ENCODE data around the gene SDCBP2.

The SDCBP2 gene

DNA sequence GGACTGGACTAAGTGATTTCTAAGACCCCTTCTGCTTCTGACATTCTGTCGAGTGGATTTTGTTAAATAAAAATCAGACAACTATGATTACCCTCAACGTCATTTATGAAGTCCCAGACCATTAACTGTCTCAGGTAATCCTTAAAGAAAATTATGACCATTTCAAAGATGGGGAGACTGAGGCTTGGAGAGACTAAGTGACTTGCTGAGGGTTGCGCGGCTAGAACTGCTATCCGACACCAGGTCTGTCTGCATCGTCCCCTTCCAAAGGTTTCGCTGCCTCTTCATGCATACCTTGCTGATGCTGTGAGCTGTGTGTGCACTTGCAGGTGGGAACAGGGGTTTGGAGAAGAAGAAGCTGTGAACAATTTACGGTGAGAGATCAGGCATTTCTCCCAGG lies 59.7 kb downstream of the SDCBP2 start:
- DNase-seq, result no peak

DNA sequence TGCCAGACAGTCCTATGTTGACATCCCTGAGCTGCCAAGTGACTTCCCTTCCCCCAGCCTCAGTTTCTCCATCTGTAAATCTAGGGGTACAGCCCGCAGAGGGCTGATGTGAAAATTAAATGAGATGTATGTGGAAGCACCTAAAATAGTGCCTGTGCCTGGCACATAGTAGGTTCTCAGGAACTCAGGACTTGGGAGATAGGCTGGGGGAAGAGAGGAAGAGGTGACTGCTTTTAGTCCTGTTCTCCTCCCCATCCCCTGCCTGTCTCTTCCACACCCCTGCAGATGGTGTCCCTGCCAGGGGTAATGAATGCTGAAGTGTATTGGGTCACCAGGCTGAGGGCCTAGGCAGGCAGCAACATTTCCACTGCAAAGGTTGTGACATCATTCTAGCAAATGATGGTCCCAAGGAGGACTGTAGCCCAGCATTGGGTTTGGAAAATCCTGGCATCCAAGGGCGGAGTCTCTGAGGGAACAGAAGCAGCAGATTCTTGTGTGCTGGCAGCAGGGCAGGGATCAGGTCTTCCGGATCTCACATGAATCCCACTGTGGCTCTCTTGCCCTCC lies 61.0 kb downstream of the SDCBP2 start:
- no peak for DNase-seq

GRCh38 chr20:1267161-1267560 lies 61.8 kb downstream of the SDCBP2 start:
- DNase-seq, result no peak

- DNase-seq, result peak; percentile 73
These were observed 62.6 kb downstream of the SDCBP2 start, which contains the start of gene SNPH for GRCh38 chr20:1266167-1266973. TSS of gene SNPH (plus strand) at chr20:1266294. CDS start at chr20:1296240, 29,946 bp downstream.

DNA sequence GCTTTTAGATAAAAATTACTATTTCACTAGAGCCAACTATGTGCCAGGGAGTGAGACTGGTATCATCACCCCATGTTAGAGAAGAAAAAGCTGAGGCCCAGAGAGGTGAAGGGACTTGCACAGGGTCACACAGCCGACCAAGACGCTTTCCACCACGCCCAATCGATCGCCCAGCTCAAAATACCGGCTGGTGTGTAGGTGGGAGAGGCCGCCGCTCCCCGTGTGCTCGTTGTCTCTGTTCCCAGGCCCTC lies 63.1 kb downstream of the SDCBP2 start:
- no peak for DNase-seq

GRCh38 chr20:1265226-1265915 lies 63.6 kb downstream of the SDCBP2 start:
- no peak for DNase-seq

DNA sequence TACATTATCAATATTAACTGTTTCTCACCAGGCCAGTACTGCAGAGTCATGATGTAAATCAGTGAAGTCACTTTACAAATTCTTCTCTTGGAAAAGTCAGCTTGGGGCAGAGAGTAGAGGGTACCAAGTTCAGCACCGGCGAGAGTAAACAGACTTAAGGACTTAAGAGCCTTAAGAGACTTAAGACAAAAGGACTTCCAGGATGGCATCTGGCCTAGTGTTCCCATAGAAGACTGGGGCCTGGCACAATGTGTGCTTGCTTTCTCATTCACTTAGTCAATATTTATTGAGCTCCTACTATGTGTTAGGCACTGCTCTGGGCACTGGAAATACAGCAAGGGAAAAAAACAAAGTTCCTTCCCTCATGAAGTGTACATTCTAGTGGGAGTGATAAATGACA lies 64.2 kb downstream of the SDCBP2 start:
- DNase-seq, result no peak

GRCh38 chr20:1263853-1264252 lies 65.1 kb downstream of the SDCBP2 start:
- DNase-seq, result no peak
